OCI-LY1 (cell line): ENCODE results near the gene GPR62.

Source experiments
- EZH2 ChIP-seq: fragments of 200-600 bp; sonication (generic), shearing (Covaris generic); IDR thresholded peaks from 2 replicates; pipeline ENCODE4 v1.8.0; 2017; ENCODE audit warnings: borderline replicate concordance, mixed run types, mild to moderate bottlenecking, antibody characterized with exemption, low read length, moderate library complexity, mixed read lengths
- TF ChIP-seq, protein P1 (sequence below): fragments of 200-600 bp; sonication (generic), shearing (Covaris generic); IDR thresholded peaks from 2 replicates; pipeline ENCODE4 v1.5.1; 2017; ENCODE audit warnings: mild to moderate bottlenecking, antibody characterized with exemption, low read length, moderate library complexity, mixed read lengths

GRCh38 chr3:51978143-51978502 is 22.9 kb downstream of the GPR62 start:
- TF ChIP-seq, protein P1, sequence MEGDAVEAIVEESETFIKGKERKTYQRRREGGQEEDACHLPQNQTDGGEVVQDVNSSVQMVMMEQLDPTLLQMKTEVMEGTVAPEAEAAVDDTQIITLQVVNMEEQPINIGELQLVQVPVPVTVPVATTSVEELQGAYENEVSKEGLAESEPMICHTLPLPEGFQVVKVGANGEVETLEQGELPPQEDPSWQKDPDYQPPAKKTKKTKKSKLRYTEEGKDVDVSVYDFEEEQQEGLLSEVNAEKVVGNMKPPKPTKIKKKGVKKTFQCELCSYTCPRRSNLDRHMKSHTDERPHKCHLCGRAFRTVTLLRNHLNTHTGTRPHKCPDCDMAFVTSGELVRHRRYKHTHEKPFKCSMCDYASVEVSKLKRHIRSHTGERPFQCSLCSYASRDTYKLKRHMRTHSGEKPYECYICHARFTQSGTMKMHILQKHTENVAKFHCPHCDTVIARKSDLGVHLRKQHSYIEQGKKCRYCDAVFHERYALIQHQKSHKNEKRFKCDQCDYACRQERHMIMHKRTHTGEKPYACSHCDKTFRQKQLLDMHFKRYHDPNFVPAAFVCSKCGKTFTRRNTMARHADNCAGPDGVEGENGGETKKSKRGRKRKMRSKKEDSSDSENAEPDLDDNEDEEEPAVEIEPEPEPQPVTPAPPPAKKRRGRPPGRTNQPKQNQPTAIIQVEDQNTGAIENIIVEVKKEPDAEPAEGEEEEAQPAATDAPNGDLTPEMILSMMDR: no peak
- TF ChIP-seq EZH2: no peak
